AG09309 (cell line): ENCODE measurements around the gene SYNGAP1.

Experiments used
- DNase-seq: peaks from one replicate; pipeline ENCODE4 v3.0.0-alpha.2; 2010; ENCODE audit warnings: low read depth
- H3K4me3 ChIP-seq: 2 replicates; pipeline ENCODE4 v1.5.1; 2011; ENCODE audit warnings: mild to moderate bottlenecking, low read depth, low read length, moderate library complexity; ENCODE audit not compliant: control insufficient read depth
- CTCF ChIP-seq: IDR thresholded peaks from 2 replicates; pipeline ENCODE4 v1.5.1; 2011; ENCODE audit warnings: mild to moderate bottlenecking, low read depth, low read length, inconsistent platforms; ENCODE audit not compliant: insufficient read depth, control insufficient read depth; ENCODE audit errors: missing control alignments

Gene SYNGAP1

DNA sequence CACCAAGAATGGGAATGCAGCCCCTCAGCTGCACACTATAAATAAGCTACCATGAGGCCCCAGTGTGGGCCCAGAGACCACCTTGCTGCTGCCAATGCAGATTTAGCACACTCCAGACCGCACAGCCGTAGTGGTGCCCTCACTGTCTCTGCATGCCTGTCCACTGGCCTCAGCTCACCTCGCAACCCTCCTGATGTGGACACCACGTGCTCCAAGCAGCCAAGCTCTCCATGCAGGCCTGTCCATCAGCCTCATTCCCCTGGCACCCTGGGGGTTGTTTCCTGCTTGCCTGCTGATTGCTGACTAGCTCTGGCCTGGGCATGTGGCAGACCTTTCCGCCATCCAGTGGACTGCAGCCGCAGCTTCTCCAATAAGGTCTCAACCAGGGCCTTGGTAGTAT is 70.8 kb downstream of the SYNGAP1 start:
- TF ChIP-seq CTCF = no peak
- no peak overlapping the region for H3K4me3 ChIP-seq
- no peak for DNase-seq

GRCh38 chr6:33492093-33492492 is 72.2 kb downstream of the SYNGAP1 start:
- H3K4me3 ChIP-seq = no peak overlapping the region
- DNase-seq = no peak
- TF ChIP-seq CTCF = no peak

- DNase-seq = no peak
- no peak overlapping the region for H3K4me3 ChIP-seq
- no peak for TF ChIP-seq CTCF
These were observed 77.3 kb downstream of the SYNGAP1 start for GRCh38 chr6:33497157-33497556.

- no peak overlapping the region for H3K4me3 ChIP-seq
- no peak for DNase-seq
- no peak for TF ChIP-seq CTCF
These were observed 82.6 kb downstream of the SYNGAP1 start for GRCh38 chr6:33502486-33502885.

GRCh38 chr6:33504486-33504885 is 84.6 kb downstream of the SYNGAP1 start:
- no peak for DNase-seq
- no peak for TF ChIP-seq CTCF
- no peak overlapping the region for H3K4me3 ChIP-seq
